Right ventricle myocardium inferior (tissue), 1 donor: ENCODE data around the gene OBSL1. TPM values are rescaled to one million over a fixed set of nuclear protein-coding genes. Genes with fewer than 3 reads are reported as not detected.

Source experiments
- ATAC-seq: fragments of 200-7000 bp; cut with Tn5 transposase; one replicate; pipeline ENCODE4 v1.9.1; 2020; ENCODE audit warnings: mild to moderate bottlenecking, moderate library complexity
- DNase-seq: peaks from one replicate; pipeline ENCODE4 v3.0.0; 2021; ENCODE audit errors: missing footprints
- intact Hi-C: fragments of 100-400 bp; cut with DNase I; formaldehyde crosslinking; loops from one replicate; pipeline ENCODE4 v1.11.0; 2022
- microRNA-seq: library from miRNA; unstranded; fragments of <30 nt; microRNA quantifications from one replicate; pipeline ENCODE4 v1.2.0, GENCODE V29; 2020
- total RNA-seq: library from RNA; stranded (reverse); fragmentation: NEBNext Ultra II Directional; extraction: Animal tissue kit (Norgen Biotek cat#: 25700); gene quantifications from one replicate; pipeline ENCODE4 v1.2.1, GENCODE V29; 2021
- donor health status: DM: no; HTN: yes; CAD: no; lungs with severe emphysema.

Gene OBSL1
- total RNA-seq, 1 donor from 2014 or later: 158 TPM

DNA sequence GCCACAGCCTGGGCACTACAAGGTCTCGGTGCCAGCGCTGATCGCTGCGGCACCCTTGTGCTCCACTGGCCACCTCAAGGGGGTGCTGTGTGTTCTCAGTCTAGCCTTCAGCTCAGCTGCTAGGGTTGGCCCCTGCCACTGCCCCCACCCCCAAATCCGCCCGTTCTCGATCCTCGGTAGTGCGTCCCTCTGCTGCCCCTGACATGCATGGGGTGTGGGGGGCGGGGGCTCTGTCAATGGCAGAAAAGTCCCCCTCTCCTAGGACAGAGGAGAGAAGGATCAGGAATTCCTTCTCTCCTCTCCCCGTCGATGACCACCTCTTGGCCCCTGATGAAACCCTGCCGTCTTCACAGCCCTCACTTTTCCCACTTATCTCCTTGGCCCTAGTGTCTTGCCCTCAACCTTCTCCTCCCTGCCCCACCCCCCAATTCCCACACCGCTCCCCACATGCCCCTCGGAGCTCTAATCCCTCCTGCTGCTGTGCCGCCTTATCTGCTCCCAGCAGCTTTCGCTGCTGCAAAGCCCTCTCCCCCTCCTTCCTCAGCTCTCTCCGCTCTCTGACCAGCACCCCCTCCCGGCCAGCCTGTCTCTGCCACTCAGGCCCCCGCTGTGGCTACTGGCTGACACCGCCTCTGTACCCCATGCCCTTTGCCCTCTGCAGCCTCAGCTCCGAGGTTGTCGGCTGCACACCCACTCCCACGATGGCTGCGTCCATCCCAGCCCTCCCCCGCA, 61.4 kb downstream of the OBSL1 start:
- DNase-seq: no peak
- intact Hi-C loops: loop anchor here (10.0 kb wide), 1 partner anchor 225 kb away; no protein-coding TSS in a partner anchor

DNA sequence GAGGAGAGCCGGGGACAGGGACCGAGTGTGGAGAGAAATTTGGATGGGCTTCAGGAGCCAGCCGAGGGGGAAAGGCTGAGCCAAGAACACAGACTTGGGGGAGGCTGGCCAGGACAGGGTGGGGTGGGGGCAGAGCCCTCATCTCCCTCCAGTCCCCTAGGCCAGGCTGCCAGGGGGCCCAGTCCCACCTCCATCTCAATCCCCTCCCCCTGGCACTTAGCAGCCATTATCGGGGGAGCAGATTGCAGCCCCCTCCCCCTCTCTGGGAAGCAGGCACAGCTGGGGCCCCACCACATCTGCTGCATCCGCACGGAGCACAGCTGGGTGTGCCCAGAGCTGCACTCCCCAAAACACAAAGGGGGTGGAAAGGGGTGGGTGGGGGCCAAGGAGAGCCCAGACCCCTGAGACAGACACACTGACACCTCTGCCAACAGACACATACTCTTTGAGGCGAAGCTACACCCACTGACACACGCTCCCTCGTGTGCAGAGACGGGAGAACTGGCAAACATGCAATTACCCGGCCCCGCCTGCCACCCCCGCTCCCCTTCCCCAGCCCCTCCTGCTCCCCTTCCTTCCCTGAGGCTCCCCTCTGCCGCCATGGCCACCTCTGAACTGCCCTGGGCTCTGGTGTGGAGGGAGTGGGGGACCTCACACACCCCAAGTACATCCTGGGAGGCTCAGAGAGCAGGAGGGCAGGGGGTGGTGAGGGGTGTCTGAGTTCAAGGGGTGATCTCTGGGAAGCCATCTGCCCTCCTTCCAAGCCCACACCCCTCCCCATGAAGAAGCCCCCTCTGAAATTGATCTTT, 62.2 kb downstream of the OBSL1 start:
- ATAC-seq (peak; percentile 7), DNase-seq (no peak)
- intact Hi-C loops: loop anchor here (10.0 kb wide), 1 partner anchor 224 kb away; no protein-coding TSS in a partner anchor

More for the DNA sequence above, 61.4 kb downstream of the OBSL1 start:
- ATAC-seq: peak; percentile 64

DNA sequence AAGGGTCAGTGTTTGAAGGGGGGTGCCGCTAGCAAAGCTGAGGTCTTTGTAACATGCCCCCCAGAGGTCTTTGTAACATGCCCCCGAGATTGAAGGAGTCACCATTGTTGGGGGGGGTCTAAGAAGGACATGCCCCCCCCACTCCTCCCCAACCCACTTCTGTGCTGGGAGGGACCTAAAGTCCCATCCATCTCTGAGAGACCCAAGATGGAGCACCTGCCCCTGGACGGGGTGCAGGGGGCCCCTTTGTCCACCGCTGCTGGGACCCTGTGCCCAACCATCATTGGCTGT, 63.0 kb downstream of the OBSL1 start:
- ATAC-seq: no peak
- intact Hi-C loops: loop anchor here (10.0 kb wide), 1 partner anchor 224 kb away; no protein-coding TSS in a partner anchor

DNA sequence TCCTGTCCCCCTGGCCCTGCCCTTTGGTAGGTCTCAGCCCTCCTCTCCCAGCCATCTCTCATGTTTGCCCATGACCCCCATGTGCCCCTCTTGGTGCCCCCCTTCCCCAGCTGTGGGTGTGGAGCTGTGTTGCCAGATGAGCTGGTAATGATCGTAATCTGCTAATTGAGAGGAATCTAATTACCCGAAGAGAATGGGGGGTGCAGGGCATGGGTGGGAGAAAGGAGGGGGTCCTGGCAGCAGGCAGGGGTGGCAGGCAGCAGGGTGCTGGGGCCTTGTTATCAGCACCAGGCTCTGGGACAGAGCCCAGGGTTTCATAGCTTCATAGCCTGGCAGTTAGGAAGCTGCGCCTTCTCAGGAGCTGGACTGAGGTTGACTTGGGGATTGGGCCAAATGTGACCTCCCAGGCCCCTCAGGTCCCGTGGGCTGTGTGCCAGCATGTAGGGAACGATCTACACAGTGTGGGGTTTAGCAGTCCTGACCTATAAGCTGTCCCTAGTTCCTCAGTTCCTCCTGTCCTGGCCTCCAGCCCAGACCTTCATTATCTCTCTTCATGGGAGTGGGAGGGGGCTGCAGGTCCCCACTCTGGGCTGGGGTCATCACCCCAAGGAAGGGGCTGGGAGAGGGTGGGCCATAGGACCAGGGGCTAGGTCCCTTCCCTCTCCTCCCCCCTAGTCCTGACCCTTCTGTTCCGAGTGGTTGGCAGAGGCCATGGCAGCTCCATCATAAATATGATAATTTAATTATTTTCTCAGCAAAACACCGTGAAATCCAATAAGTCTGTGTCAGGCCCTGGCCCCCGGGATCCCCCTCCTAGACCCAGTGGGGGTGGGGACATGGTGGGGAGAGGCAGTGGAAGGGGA, 63.5 kb downstream of the OBSL1 start:
- DNase-seq (no peak), ATAC-seq (no peak)
- intact Hi-C loops: loop anchor here (10.0 kb wide), 1 partner anchor 223 kb away; no protein-coding TSS in a partner anchor

More for the DNA sequence above, 63.0 kb downstream of the OBSL1 start:
- DNase-seq: no peak

DNA sequence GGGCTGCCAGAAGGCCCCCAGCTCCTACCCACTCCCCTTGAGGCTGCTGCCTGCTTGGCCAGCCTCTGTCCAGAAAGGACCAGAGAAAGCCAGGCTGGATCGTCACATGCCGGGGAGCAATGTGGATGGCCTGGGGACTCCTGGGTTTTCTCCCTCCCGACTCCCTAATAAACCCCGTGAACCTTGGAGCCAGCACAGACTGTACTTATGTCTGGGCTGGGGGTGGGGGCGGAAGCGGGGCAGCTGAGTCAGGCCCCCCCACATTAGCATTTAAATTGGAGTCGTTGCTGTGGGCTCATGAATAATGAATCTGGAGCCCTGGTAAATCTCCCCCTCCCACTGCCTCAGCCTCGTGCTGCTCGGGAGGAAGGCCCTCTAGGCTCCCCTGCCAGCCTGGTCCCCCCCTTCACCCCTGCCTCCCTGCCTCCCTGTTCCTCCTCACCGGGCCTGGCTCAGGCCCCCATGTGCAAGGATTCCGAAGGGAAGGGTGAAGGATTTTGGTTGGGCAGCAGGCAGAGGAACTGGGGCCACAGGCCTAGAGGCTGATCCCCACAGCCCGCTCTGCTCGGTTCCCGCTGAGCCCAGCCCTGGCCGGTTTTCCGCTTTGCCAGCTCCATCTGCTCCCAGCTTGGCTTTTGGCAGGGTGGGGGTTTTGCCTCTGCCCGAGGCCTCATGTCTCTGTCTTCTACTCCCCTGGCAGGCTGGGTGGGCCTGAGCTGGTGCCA, 64.4 kb downstream of the OBSL1 start:
- ATAC-seq: no peak
- no peak for DNase-seq
- intact Hi-C loops: loop anchor here (10.0 kb wide), 1 partner anchor 222 kb away; no protein-coding TSS in a partner anchor

DNA sequence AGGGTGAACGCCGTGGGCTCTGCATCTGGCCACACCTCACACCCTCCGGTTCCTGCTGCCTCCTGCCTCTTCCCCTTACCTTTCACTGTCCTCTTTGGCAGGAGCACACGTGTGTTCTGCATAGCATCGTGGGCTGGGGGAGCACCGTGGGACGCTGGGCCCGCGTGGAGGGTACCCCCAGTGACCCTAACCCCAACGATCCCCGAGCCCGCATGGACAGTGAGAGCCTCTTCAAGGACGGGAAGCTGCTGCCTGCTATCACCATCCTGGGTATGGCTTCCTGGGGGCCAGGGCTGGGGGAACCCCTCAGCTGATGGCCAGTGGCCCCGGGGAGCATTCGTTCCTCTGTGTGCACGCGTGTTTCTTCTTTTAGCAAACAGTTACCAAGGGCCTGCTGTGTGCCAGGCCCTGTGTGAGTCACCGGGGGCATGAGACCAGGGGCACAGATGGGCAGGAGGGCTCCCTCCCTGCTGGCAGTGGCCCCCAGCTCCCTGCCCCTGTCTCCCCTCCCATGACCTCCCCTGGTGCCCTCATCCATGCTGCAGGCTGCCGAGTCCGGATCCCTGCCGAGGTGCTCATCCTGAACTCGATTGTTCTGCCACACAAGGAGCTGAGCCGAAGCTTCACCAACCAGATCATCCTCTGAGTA, 65.1 kb downstream of the OBSL1 start:
- DNase-seq: no peak
- intact Hi-C loops: loop anchor here (10.0 kb wide), 1 partner anchor 221 kb away; no protein-coding TSS in a partner anchor
- no peak for ATAC-seq

DNA sequence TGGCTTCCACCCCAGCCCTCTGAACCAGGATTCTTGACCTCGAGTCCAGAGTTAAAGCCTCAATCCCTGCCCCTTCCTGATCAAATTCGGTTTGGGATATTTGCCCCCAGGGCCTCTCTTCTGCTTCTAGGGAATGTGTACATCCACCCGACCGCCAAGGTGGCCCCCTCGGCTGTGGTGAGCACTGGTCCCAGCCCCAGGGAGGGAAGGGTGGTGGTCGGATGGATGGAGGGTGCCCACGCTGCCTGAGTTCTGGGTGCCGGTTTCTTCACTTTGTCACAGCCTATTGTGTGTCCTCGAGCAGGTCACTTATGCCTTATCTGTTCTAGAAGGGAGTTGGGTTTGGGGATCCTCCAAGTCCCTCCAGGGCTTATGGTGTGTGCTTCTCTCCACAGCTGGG, 65.8 kb downstream of the OBSL1 start:
- DNase-seq (no peak), ATAC-seq (no peak)
- intact Hi-C loops: loop anchor here (10.0 kb wide), 1 partner anchor 221 kb away; no protein-coding TSS in a partner anchor

DNA sequence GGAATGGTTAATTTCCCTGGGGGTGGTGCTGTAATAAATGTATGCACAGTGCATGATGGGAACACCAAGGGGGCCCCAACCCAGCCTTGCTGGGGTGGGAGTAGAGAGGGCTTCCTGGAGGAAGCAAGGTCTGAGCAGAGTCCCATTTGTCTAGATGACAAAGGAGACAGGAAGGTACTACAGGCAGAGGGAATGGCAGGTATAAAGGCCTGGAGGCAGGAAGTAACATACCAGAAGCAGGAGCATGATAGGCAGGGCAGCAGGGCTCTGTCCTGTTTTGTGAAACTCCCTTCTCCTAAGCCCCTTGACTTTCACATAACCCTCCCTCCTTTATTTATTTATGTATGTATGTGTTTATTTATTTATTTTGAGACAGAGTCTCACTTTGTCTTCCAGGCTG, 68.7 kb downstream of the OBSL1 start:
- intact Hi-C loops: loop anchor here (10.0 kb wide), 1 partner anchor 218 kb away; no protein-coding TSS in a partner anchor
- no peak for ATAC-seq

DNA sequence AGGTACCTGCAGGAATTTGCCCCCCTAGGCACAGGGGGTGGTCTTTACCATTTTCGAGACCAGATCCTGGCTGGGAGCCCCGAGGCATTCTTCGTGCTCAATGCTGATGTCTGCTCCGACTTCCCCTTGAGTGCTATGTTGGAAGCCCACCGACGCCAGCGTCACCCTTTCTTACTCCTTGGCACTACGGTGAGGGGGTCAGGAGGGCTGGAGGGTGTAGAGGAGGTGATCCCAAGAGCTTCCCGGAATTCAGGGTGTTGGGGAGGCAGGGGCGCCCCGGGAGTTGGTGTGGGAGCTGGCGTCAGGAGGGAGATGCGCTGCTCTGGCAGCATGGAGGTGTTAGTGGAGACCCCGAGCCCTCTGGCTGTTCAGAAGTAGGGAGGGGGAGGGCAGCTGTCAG, 69.5 kb downstream of the OBSL1 start:
- intact Hi-C loops: loop anchor here (10.0 kb wide), 1 partner anchor 217 kb away; no protein-coding TSS in a partner anchor
- DNase-seq: no peak
- no peak for ATAC-seq

More for the DNA sequence above, 68.7 kb downstream of the OBSL1 start:
- DNase-seq: no peak

Small RNA genes lying within 50 kb of the gene (microRNA-seq; reads per million reads assigned to microRNA genes)
- gene MIR3132: 5.1 reads per million, percentile 12 among the genes with 10 or more reads in this experiment

Other genes with a start within 250 kb of the OBSL1 start
- gene RESP18, start 238.8 kb downstream of the OBSL1 start, total RNA-seq: not detected
- gene DNPEP, start 183.6 kb downstream of the OBSL1 start, total RNA-seq: 66.6 TPM
- 13,356 TPM for gene DES, start 153.2 kb downstream of the OBSL1 start, total RNA-seq
- 119 TPM for gene SPEG, start 136.7 kb downstream of the OBSL1 start, total RNA-seq
- gene GMPPA, start 72.6 kb downstream of the OBSL1 start, total RNA-seq: 22.9 TPM
- gene ASIC4, start 57.1 kb downstream of the OBSL1 start, total RNA-seq: not detected
- 92.2 TPM for gene CHPF, start 27.7 kb downstream of the OBSL1 start, total RNA-seq
- gene TMEM198, start 27.5 kb downstream of the OBSL1 start, total RNA-seq: 2.7 TPM
- 1.9 TPM for gene INHA, start 771 bp upstream of the OBSL1 start, total RNA-seq
- gene STK11IP, start 26.3 kb upstream of the OBSL1 start, total RNA-seq: 13.9 TPM
- 445 TPM for gene SLC4A3, start 56.1 kb upstream of the OBSL1 start, total RNA-seq